ENCODE measurements around the gene SIK3. TPM values are rescaled to one million over a fixed set of nuclear protein-coding genes. Genes with fewer than 3 reads are reported as not detected.

The SIK3 gene
- total RNA-seq, 2 donors from 2014 or later, result 26.2 to 77.6 TPM

DNA sequence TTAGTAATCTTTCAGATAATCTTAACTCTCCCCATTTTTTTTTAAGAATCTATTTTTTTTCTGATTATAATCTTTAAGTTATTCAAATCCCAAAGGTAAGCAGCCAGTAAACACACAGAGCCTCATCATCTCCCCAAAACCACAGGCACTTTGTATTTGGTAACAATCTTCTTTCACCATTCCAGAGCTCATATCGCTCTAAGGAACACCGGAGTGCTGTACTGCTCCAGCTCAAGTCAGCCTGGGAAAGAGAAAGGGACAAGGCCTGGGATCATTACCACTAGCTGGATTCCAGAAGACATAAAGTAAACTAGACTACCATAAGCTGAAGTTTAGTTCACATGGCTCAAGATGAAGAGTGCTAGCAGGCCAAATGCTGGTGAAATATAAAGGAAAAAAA lies 187.8 kb downstream of the SIK3 start:
- intact Hi-C loops (cut with DNase I), result no loop called here
- TF ChIP-seq POLR2A (IDR thresholded peaks at IDR 0.05), result no peak
- TF ChIP-seq POLR2AphosphoS5 (IDR thresholded peaks at IDR 0.05), result no peak
- no peak for TF ChIP-seq CTCF (IDR thresholded peaks at IDR 0.05)
- WGBS, result 82% methylated on average over 2 of the region's 2 CpGs
- DNase-seq (ENCODE audit: low spot score), result no peak
- H3K27me3 ChIP-seq (replicated peaks; ENCODE audit: insufficient read depth), result no peaks in the 10 kb centered on the region
- no peak overlapping the region for H3K4me3 ChIP-seq
- H3K4me1 ChIP-seq (replicated peaks), result no peaks in the 10 kb centered on the region
- H3K27ac ChIP-seq, result no peak overlapping the region
- no peaks in the 10 kb centered on the region for H3K36me3 ChIP-seq
- H3K9me3 ChIP-seq, result no peaks in the 10 kb centered on the region

DNA sequence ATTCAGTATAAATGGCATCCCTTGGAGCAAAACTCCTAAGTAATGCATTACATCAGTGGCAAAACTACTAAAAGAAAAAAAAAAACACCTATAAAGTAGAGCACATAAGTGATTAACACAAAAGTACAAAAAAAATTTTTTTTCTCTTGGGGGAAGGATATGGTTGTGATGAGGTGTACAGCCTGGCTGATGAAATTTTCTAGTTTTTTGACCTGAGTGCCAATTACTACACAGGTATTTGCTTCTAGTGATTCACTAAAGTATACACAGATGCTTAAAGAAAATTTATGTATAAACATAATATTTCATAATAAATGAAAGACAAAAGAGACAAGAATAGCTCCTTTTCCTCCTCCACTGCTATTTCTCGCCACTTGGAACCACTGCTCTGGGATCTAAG lies 189.0 kb downstream of the SIK3 start:
- TF ChIP-seq POLR2A (IDR thresholded peaks at IDR 0.05), result no peak
- TF ChIP-seq POLR2AphosphoS5 (IDR thresholded peaks at IDR 0.05), result no peak
- no peak for TF ChIP-seq CTCF (IDR thresholded peaks at IDR 0.05)
- no peak overlapping the region for H3K27ac ChIP-seq
- 97% methylated on average over 1 of the region's 1 CpG for WGBS
- H3K4me3 ChIP-seq, result no peak overlapping the region
- no peaks in the 10 kb centered on the region for H3K9me3 ChIP-seq
- no peaks in the 10 kb centered on the region for H3K4me1 ChIP-seq (replicated peaks)
- intact Hi-C loops (cut with DNase I), result no loop called here
- H3K36me3 ChIP-seq, result no peaks in the 10 kb centered on the region
- no peak for DNase-seq (ENCODE audit: low spot score)
- H3K27me3 ChIP-seq (replicated peaks; ENCODE audit: insufficient read depth), result no peaks in the 10 kb centered on the region

GRCh38 chr11:116906479-116906878 lies 191.7 kb downstream of the SIK3 start:
- WGBS, result 78% methylated on average over 6 of the region's 6 CpGs
- intact Hi-C loops (cut with DNase I), result no loop called here
- no peak for DNase-seq (ENCODE audit: low spot score)

GRCh38 chr11:116903090-116903489 lies 195.1 kb downstream of the SIK3 start:
- no peaks in the 10 kb centered on the region for H3K27me3 ChIP-seq (replicated peaks; ENCODE audit: insufficient read depth)
- H3K4me1 ChIP-seq (replicated peaks), result no peaks in the 10 kb centered on the region
- WGBS, result 88% methylated on average over 1 of the region's 1 CpG
- H3K9me3 ChIP-seq, result no peaks in the 10 kb centered on the region
- H3K36me3 ChIP-seq, result no peaks in the 10 kb centered on the region
- TF ChIP-seq POLR2A (IDR thresholded peaks at IDR 0.05) (no peak), CTCF (IDR thresholded peaks at IDR 0.05) (no peak), POLR2AphosphoS5 (IDR thresholded peaks at IDR 0.05) (no peak)
- intact Hi-C loops (cut with DNase I), result no loop called here
- no peak overlapping the region for H3K4me3 ChIP-seq
- H3K27ac ChIP-seq, result no peak overlapping the region
- no peak for DNase-seq (ENCODE audit: low spot score)

More at GRCh38 chr11:116906479-116906878, 191.7 kb downstream of the SIK3 start:
- no peaks in the 10 kb centered on the region for H3K27me3 ChIP-seq (replicated peaks; ENCODE audit: insufficient read depth)
- H3K9me3 ChIP-seq, result no peaks in the 10 kb centered on the region
- H3K4me1 ChIP-seq (replicated peaks), result no peaks in the 10 kb centered on the region
- TF ChIP-seq POLR2A (IDR thresholded peaks at IDR 0.05) (no peak), POLR2AphosphoS5 (IDR thresholded peaks at IDR 0.05) (no peak), CTCF (IDR thresholded peaks at IDR 0.05) (no peak)
- H3K36me3 ChIP-seq, result no peaks in the 10 kb centered on the region
- H3K4me3 ChIP-seq, result no peak overlapping the region
- no peak overlapping the region for H3K27ac ChIP-seq

GRCh38 chr11:116901964-116902688 lies 196.1 kb downstream of the SIK3 start:
- H3K36me3 ChIP-seq, result no peaks in the 10 kb centered on the region
- 91% methylated on average over 2 of the region's 2 CpGs for WGBS
- H3K4me3 ChIP-seq, result no peak overlapping the region
- H3K27me3 ChIP-seq (replicated peaks; ENCODE audit: insufficient read depth), result no peaks in the 10 kb centered on the region
- intact Hi-C loops (cut with DNase I), result no loop called here
- H3K9me3 ChIP-seq, result no peaks in the 10 kb centered on the region
- no peak overlapping the region for H3K27ac ChIP-seq
- no peak for DNase-seq (ENCODE audit: low spot score)
- TF ChIP-seq POLR2A (IDR thresholded peaks at IDR 0.05), result no peak
- no peak for TF ChIP-seq CTCF (IDR thresholded peaks at IDR 0.05)
- no peak for TF ChIP-seq POLR2AphosphoS5 (IDR thresholded peaks at IDR 0.05)
- H3K4me1 ChIP-seq (replicated peaks), result no peaks in the 10 kb centered on the region

Data from prostate gland (tissue), 2 donors.